ENCODE data around the gene MAML3.

MAML3 gene

GRCh38 chr4:140153718-140154571, at the start of gene MAML3:
Gene MAML3 (minus strand): TSS chr4:140154184. CDS start chr4:140153327, 857 bp downstream.
- peak; percentile 34 for ATAC-seq (ENCODE audit: low read depth)
- no peaks in the 10 kb centered on the region for H3K4me1 ChIP-seq (ENCODE audit: insufficient read depth, poor library complexity, severe bottlenecking)
- H3K36me3 ChIP-seq (ENCODE audit: low read depth): no peaks in the 10 kb centered on the region
- no peaks in the 10 kb centered on the region for H3K9me3 ChIP-seq (ENCODE audit: severe bottlenecking)
- H3K27ac ChIP-seq (ENCODE audit: poor library complexity, severe bottlenecking): peak within 1 kb of the TSS; percentile 15
- peak; percentile 90 for DNase-seq (ENCODE audit: low spot score)
- H3K27me3 ChIP-seq (ENCODE audit: insufficient read depth, poor library complexity, severe bottlenecking): no peaks in the 10 kb centered on the region
- H3K4me3 ChIP-seq (ENCODE audit: severe bottlenecking): peak within 1 kb of the TSS; percentile 70
- TF ChIP-seq, protein P1, sequence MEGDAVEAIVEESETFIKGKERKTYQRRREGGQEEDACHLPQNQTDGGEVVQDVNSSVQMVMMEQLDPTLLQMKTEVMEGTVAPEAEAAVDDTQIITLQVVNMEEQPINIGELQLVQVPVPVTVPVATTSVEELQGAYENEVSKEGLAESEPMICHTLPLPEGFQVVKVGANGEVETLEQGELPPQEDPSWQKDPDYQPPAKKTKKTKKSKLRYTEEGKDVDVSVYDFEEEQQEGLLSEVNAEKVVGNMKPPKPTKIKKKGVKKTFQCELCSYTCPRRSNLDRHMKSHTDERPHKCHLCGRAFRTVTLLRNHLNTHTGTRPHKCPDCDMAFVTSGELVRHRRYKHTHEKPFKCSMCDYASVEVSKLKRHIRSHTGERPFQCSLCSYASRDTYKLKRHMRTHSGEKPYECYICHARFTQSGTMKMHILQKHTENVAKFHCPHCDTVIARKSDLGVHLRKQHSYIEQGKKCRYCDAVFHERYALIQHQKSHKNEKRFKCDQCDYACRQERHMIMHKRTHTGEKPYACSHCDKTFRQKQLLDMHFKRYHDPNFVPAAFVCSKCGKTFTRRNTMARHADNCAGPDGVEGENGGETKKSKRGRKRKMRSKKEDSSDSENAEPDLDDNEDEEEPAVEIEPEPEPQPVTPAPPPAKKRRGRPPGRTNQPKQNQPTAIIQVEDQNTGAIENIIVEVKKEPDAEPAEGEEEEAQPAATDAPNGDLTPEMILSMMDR (IDR thresholded peaks at IDR 0.05; ENCODE audit: poor library complexity, severe bottlenecking): peak; percentile 14

- no peaks in the 10 kb centered on the region for H3K27me3 ChIP-seq (ENCODE audit: insufficient read depth, poor library complexity, severe bottlenecking)
- TF ChIP-seq, protein P1 (IDR thresholded peaks at IDR 0.05; ENCODE audit: poor library complexity, severe bottlenecking): no peak
- H3K4me1 ChIP-seq (ENCODE audit: insufficient read depth, poor library complexity, severe bottlenecking): no peaks in the 10 kb centered on the region
- no peak overlapping the region for H3K27ac ChIP-seq (ENCODE audit: poor library complexity, severe bottlenecking)
- H3K36me3 ChIP-seq (ENCODE audit: low read depth): no peaks in the 10 kb centered on the region
- no peak overlapping the region for H3K4me3 ChIP-seq (ENCODE audit: severe bottlenecking)
- DNase-seq (ENCODE audit: low spot score) (no peak), ATAC-seq (ENCODE audit: low read depth) (no peak)
- no peaks in the 10 kb centered on the region for H3K9me3 ChIP-seq (ENCODE audit: severe bottlenecking)
These were observed 45.0 kb upstream of the MAML3 start for GRCh38 chr4:140198942-140199341.

DNA sequence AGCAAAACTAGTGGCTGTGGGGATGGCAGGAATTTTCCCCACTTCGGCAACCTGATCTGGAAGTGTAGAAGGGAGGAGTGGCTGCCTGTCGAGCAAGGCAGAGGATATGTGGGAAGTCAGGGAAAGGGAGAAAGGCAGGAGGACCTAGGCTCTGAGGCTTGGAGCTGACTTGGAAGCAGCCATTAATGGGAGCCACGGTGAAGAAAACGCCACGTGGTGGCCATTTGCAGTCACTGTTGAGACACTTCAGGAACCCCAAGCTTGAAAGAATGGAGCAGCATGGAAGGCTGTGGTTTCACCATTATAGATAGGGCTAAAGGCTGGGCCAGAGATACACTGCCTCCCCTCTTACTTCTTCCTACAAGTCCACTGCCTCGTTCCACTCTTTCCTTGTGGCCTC, 41.8 kb upstream of the MAML3 start:
- no peak for DNase-seq (ENCODE audit: low spot score)
- Histone ChIP-seq H3K4me1 (ENCODE audit: insufficient read depth, poor library complexity, severe bottlenecking) (no peaks in the 10 kb centered on the region), H3K27me3 (ENCODE audit: insufficient read depth, poor library complexity, severe bottlenecking) (no peaks in the 10 kb centered on the region), H3K4me3 (ENCODE audit: severe bottlenecking) (no peak overlapping the region), H3K36me3 (ENCODE audit: low read depth) (no peaks in the 10 kb centered on the region), H3K9me3 (ENCODE audit: severe bottlenecking) (no peaks in the 10 kb centered on the region), H3K27ac (ENCODE audit: poor library complexity, severe bottlenecking) (no peak overlapping the region)
- TF ChIP-seq, protein P1 (IDR thresholded peaks at IDR 0.05; ENCODE audit: poor library complexity, severe bottlenecking): no peak
- no peak for ATAC-seq (ENCODE audit: low read depth)

DNA sequence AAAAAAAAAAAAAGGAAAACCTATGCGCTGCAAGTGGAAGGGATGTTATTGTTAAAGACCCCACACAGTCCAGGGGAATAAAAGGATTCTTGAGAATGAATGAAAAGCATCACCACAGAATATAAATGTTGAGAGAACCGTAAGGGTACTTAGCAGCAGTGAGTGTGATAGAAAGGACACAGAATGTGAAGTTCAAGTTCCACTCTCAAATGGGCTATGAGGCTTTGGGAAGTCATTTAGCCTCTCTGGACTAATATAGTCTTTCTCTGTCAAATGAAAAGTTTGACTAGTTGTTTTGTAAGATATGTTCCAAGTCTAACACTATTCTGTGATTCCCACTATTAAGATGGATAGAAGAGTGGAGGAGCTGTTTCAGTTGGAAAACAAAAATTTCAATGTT, 35.8 kb upstream of the MAML3 start:
- Histone ChIP-seq H3K27me3 (ENCODE audit: insufficient read depth, poor library complexity, severe bottlenecking) (no peaks in the 10 kb centered on the region), H3K9me3 (ENCODE audit: severe bottlenecking) (no peaks in the 10 kb centered on the region), H3K4me1 (ENCODE audit: insufficient read depth, poor library complexity, severe bottlenecking) (peaks cover 14% of the 10 kb centered on the region), H3K27ac (ENCODE audit: poor library complexity, severe bottlenecking) (no peak overlapping the region), H3K36me3 (ENCODE audit: low read depth) (no peaks in the 10 kb centered on the region), H3K4me3 (ENCODE audit: severe bottlenecking) (no peak overlapping the region)
- ATAC-seq (ENCODE audit: low read depth): no peak
- TF ChIP-seq, protein P1 (IDR thresholded peaks at IDR 0.05; ENCODE audit: poor library complexity, severe bottlenecking): no peak
- DNase-seq (ENCODE audit: low spot score): no peak

DNA sequence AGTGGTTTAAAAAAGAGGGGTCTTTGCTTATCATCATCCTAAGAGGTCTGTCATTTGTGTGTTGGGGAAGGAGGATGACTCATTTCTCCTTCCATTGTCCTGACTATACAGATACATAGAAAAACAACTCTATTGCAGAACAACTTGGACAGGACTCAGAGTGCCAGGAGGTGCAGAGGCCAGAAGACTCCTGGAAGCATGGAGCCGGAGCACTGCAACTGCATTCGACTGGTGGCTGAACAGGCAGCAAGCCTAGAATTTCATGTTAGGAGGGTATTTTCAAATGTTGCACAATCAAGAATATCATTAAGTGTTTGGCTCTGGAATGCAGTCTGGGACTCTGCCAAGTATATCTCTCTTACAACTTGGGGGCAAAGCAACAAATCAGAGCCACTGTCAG, 35.0 kb upstream of the MAML3 start:
- ATAC-seq (ENCODE audit: low read depth) (peak; percentile 53), DNase-seq (ENCODE audit: low spot score) (no peak)
- TF ChIP-seq, protein P1 (IDR thresholded peaks at IDR 0.05; ENCODE audit: poor library complexity, severe bottlenecking): no peak
- H3K27me3 ChIP-seq (ENCODE audit: insufficient read depth, poor library complexity, severe bottlenecking): no peaks in the 10 kb centered on the region
- H3K27ac ChIP-seq (ENCODE audit: poor library complexity, severe bottlenecking): no peak overlapping the region
- no peaks in the 10 kb centered on the region for H3K9me3 ChIP-seq (ENCODE audit: severe bottlenecking)
- no peaks in the 10 kb centered on the region for H3K36me3 ChIP-seq (ENCODE audit: low read depth)
- peaks cover 14% of the 10 kb centered on the region for H3K4me1 ChIP-seq (ENCODE audit: insufficient read depth, poor library complexity, severe bottlenecking)
- H3K4me3 ChIP-seq (ENCODE audit: severe bottlenecking): no peak overlapping the region

All from RWPE2 (cell line).